Measurements from ENCODE around the gene NTNG2.

DNA sequence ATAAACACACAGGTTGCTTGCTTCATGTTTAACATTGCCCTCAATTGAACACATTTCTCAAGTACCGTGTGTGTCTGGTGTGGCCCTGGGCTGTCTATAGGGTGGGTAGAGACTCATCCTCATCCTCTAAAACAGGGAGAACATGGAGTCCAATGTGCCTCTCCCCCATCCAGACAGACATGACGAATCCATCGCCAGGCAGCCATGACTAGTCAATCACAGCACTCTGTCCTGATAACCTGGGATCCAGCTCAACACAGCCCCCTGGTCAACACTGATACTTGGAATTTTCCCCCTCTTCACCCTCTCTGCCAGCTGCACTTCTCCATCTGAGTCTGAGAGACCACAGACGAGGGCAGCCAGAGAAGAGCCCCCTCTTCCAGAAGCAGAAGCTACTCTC, 10.7 kb upstream of the NTNG2 start:
- TF ChIP-seq CTCF (IDR thresholded peaks at IDR 0.05 in 8 of 11, conservative IDR thresholded peaks at IDR 0.05 in 3 of 11) (no peak), POLR2A (IDR thresholded peaks at IDR 0.05) (no peak)

Data from spleen (tissue), 7 donors.